ENCODE measurements around the gene TRPM2.

GRCh38 chr21:44460441-44460755 is 107.0 kb downstream of the TRPM2 start:
- TF ChIP-seq EZH2 (IDR thresholded peaks at IDR 0.05) (no peak), ZNF274 (IDR thresholded peaks at IDR 0.05; ENCODE audit: low read depth, low read length) (no peak), TCF7L2 (IDR thresholded peaks at IDR 0.05; ENCODE audit: borderline replicate concordance, extremely low read depth, insufficient read depth, insufficient read length) (no peak), CTCF (IDR thresholded peaks at IDR 0.05 in 2 of 3, conservative IDR thresholded peaks at IDR 0.05 in 1 of 3; ENCODE audit: borderline replicate concordance in 1 of 3, insufficient read depth in 1 of 3, low read depth in 2 of 3, low read length in 2 of 3) (no peak), POLR2A (IDR thresholded peaks at IDR 0.05; ENCODE audit: borderline replicate concordance, extremely low read depth, insufficient read depth, insufficient read length) (no peak), SRF (IDR thresholded peaks at IDR 0.05; ENCODE audit: low read depth) (no peak)
